ENCODE results near the gene MCF2L.
A peak's percentile ranks its signal among the peaks of the same experiment; 100 is the strongest.

The MCF2L gene

GRCh38 chr13:113126265-113127150 is 157.5 kb downstream of the MCF2L start:
- no peak for DNase-seq (ENCODE audit: low read depth in 2 of 2)

GRCh38 chr13:113129480-113129879 is 160.5 kb downstream of the MCF2L start:
- no peak for DNase-seq (ENCODE audit: low read depth in 2 of 2)

- DNase-seq (ENCODE audit: low read depth in 2 of 2) = peak in 1 of 2 donors; percentile 33
These were observed 161.1 kb downstream of the MCF2L start for GRCh38 chr13:113129921-113130750.

GRCh38 chr13:113135281-113135760 is 166.3 kb downstream of the MCF2L start:
- DNase-seq (ENCODE audit: low read depth in 2 of 2) = no peak

GRCh38 chr13:113137691-113138298 is 168.8 kb downstream of the MCF2L start:
- no peak for DNase-seq (ENCODE audit: low read depth in 2 of 2)

- no peak for DNase-seq (ENCODE audit: low read depth in 2 of 2)
These were observed 170.0 kb downstream of the MCF2L start for GRCh38 chr13:113138792-113139551.

GRCh38 chr13:113139577-113139976 is 170.6 kb downstream of the MCF2L start:
- no peak for DNase-seq (ENCODE audit: low read depth in 2 of 2)

- DNase-seq (ENCODE audit: low read depth in 2 of 2) = no peak
These were observed 171.9 kb downstream of the MCF2L start for GRCh38 chr13:113140677-113141600.

- DNase-seq (ENCODE audit: low read depth in 2 of 2) = no peak
These were observed 172.6 kb downstream of the MCF2L start for GRCh38 chr13:113141601-113141970.

- DNase-seq (ENCODE audit: low read depth in 2 of 2) = no peak
These were observed 173.9 kb downstream of the MCF2L start for GRCh38 chr13:113142876-113143275.

GRCh38 chr13:113143466-113144254 is 174.6 kb downstream of the MCF2L start:
- no peak for DNase-seq (ENCODE audit: low read depth in 2 of 2)

- no peak for DNase-seq (ENCODE audit: low read depth in 2 of 2)
These were observed 175.2 kb downstream of the MCF2L start for GRCh38 chr13:113144255-113144629.

GRCh38 chr13:113145496-113145895 is 176.5 kb downstream of the MCF2L start:
- DNase-seq (ENCODE audit: low read depth in 2 of 2) = peak in 1 of 2 donors; percentile 39

- no peak for DNase-seq (ENCODE audit: low read depth in 2 of 2)
These were observed 177.0 kb downstream of the MCF2L start for GRCh38 chr13:113145911-113146598.

- DNase-seq (ENCODE audit: low read depth in 2 of 2) = no peak
These were observed 177.7 kb downstream of the MCF2L start for GRCh38 chr13:113146750-113147149.

GRCh38 chr13:113147206-113147605 is 178.2 kb downstream of the MCF2L start:
- DNase-seq (ENCODE audit: low read depth in 2 of 2) = no peak

GRCh38 chr13:113148407-113148806 is 179.4 kb downstream of the MCF2L start:
- DNase-seq (ENCODE audit: low read depth in 2 of 2) = no peak

GRCh38 chr13:113148940-113149503 is 180.0 kb downstream of the MCF2L start:
- DNase-seq (ENCODE audit: low read depth in 2 of 2) = no peak

All from activated CD4-positive, alpha-beta T cell treated with anti-CD3 and anti-CD28 coated beads for 24 hours (primary cell).